ENCODE data around the gene GCHFR. TPM values are rescaled to one million over a fixed set of nuclear protein-coding genes. Genes with fewer than 3 reads are reported as not detected.

The GCHFR gene
- total RNA-seq, 1 experiment from 2014 or later, result 7.1 TPM

GRCh38 chr15:40782609-40783227, 18.9 kb downstream of the GCHFR start:
- H3K36me3 ChIP-seq (ENCODE audit: insufficient read depth, low read length, poor library complexity, severe bottlenecking), result peaks cover 15% of the 10 kb centered on the region
- H3K9me3 ChIP-seq (ENCODE audit: low read depth, low read length, poor library complexity, severe bottlenecking), result no peaks in the 10 kb centered on the region
- no peaks in the 10 kb centered on the region for H3K27me3 ChIP-seq (replicated peaks; ENCODE audit: insufficient read depth, low read depth, low read length, poor library complexity)
- no peak for TF ChIP-seq EZH2 (IDR thresholded peaks at IDR 0.05; ENCODE audit: borderline replicate concordance, low read depth, low read length, poor library complexity, severe bottlenecking)
- TF ChIP-seq, protein P1, sequence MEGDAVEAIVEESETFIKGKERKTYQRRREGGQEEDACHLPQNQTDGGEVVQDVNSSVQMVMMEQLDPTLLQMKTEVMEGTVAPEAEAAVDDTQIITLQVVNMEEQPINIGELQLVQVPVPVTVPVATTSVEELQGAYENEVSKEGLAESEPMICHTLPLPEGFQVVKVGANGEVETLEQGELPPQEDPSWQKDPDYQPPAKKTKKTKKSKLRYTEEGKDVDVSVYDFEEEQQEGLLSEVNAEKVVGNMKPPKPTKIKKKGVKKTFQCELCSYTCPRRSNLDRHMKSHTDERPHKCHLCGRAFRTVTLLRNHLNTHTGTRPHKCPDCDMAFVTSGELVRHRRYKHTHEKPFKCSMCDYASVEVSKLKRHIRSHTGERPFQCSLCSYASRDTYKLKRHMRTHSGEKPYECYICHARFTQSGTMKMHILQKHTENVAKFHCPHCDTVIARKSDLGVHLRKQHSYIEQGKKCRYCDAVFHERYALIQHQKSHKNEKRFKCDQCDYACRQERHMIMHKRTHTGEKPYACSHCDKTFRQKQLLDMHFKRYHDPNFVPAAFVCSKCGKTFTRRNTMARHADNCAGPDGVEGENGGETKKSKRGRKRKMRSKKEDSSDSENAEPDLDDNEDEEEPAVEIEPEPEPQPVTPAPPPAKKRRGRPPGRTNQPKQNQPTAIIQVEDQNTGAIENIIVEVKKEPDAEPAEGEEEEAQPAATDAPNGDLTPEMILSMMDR (conservative IDR thresholded peaks at IDR 0.05; ENCODE audit: low read depth, low read length), result peak; percentile 68
- intact Hi-C loops (cut with micrococcal nuclease; ENCODE audit: unreplicated experiment), result loop anchor here (2.0 to 5.0 kb wide), 2 partner anchors 104 to 265 kb away; no protein-coding TSS in a partner anchor
- ChIA-PET POLR2A (ENCODE audit: low non-redundant PET) (no interaction called here), CTCF (interaction anchor here (0.6 to 1.4 kb wide), 6 partner anchors 14 to 193 kb away, joined by 3 to 9 read pairs (median 4); partner anchors contain the start of gene GCHFR)
- H3K4me1 ChIP-seq (ENCODE audit: insufficient read depth, low read length, poor library complexity, severe bottlenecking), result peaks cover 9% of the 10 kb centered on the region
- H3K27ac ChIP-seq (ENCODE audit: low read depth, low read length, poor library complexity, severe bottlenecking), result no peak overlapping the region
- no TSS peak for BruUV-seq (replicated peaks)
- DNase-seq (ENCODE audit: low spot score), result peak; percentile 56
- H3K4me3 ChIP-seq (ENCODE audit: low read depth, low read length, poor library complexity, severe bottlenecking), result no peak overlapping the region

- H3K9me3 ChIP-seq (ENCODE audit: low read depth, low read length, poor library complexity, severe bottlenecking), result no peaks in the 10 kb centered on the region
- no peak overlapping the region for H3K4me3 ChIP-seq (ENCODE audit: low read depth, low read length, poor library complexity, severe bottlenecking)
- H3K36me3 ChIP-seq (ENCODE audit: insufficient read depth, low read length, poor library complexity, severe bottlenecking), result no peaks in the 10 kb centered on the region
- no peaks in the 10 kb centered on the region for H3K27me3 ChIP-seq (replicated peaks; ENCODE audit: insufficient read depth, low read depth, low read length, poor library complexity)
- ChIA-PET POLR2A (ENCODE audit: low non-redundant PET) (no interaction called here), CTCF (interaction anchor here (0.6 kb wide), 1 partner anchor 39 kb away, joined by 4 read pairs; no protein-coding TSS in a partner anchor)
- H3K27ac ChIP-seq (ENCODE audit: low read depth, low read length, poor library complexity, severe bottlenecking), result no peak overlapping the region
- peaks cover 11% of the 10 kb centered on the region for H3K4me1 ChIP-seq (ENCODE audit: insufficient read depth, low read length, poor library complexity, severe bottlenecking)
- no peak for DNase-seq (ENCODE audit: low spot score)
- BruUV-seq (replicated peaks), result no TSS peak
- TF ChIP-seq, protein P1 (conservative IDR thresholded peaks at IDR 0.05; ENCODE audit: low read depth, low read length), result no peak
- no peak for TF ChIP-seq EZH2 (IDR thresholded peaks at IDR 0.05; ENCODE audit: borderline replicate concordance, low read depth, low read length, poor library complexity, severe bottlenecking)
- intact Hi-C loops (cut with micrococcal nuclease; ENCODE audit: unreplicated experiment), result no loop called here
Observed at GRCh38 chr15:40785164-40785563, 21.3 kb downstream of the GCHFR start.

- H3K27ac ChIP-seq (ENCODE audit: low read depth, low read length, poor library complexity, severe bottlenecking), result no peak overlapping the region
- no TSS peak for BruUV-seq (replicated peaks)
- intact Hi-C loops (cut with micrococcal nuclease; ENCODE audit: unreplicated experiment), result no loop called here
Observed at GRCh38 chr15:40785814-40786213, 21.9 kb downstream of the GCHFR start.

More at GRCh38 chr15:40785814-40786213, 21.9 kb downstream of the GCHFR start:
- Histone ChIP-seq H3K9me3 (ENCODE audit: low read depth, low read length, poor library complexity, severe bottlenecking) (no peaks in the 10 kb centered on the region), H3K36me3 (ENCODE audit: insufficient read depth, low read length, poor library complexity, severe bottlenecking) (no peaks in the 10 kb centered on the region), H3K4me1 (ENCODE audit: insufficient read depth, low read length, poor library complexity, severe bottlenecking) (peaks cover 11% of the 10 kb centered on the region), H3K4me3 (ENCODE audit: low read depth, low read length, poor library complexity, severe bottlenecking) (no peak overlapping the region), H3K27me3 (replicated peaks; ENCODE audit: insufficient read depth, low read depth, low read length, poor library complexity) (no peaks in the 10 kb centered on the region)
- CTCF ChIA-PET, result interaction anchor here (0.5 kb wide), 1 partner anchor 39 kb away, joined by 9 read pairs; no protein-coding TSS in a partner anchor
- POLR2A ChIA-PET (ENCODE audit: low non-redundant PET), result no interaction called here
- DNase-seq (ENCODE audit: low spot score), result no peak
- TF ChIP-seq, protein P1 (conservative IDR thresholded peaks at IDR 0.05; ENCODE audit: low read depth, low read length), result no peak
- TF ChIP-seq EZH2 (IDR thresholded peaks at IDR 0.05; ENCODE audit: borderline replicate concordance, low read depth, low read length, poor library complexity, severe bottlenecking), result no peak
